Right cardiac atrium (tissue), 5 donors: ENCODE measurements around the gene PAX7. TPM values are rescaled to one million over a fixed set of nuclear protein-coding genes. Genes with fewer than 3 reads are reported as not detected.

Experiments
- ATAC-seq, 2 donors: fragments of 200-7000 bp; cut with Tn5 transposase; one replicate each; pipeline versions ENCODE4 v1.8.0 to v1.9.1; 2020; ENCODE audit warnings: moderate library complexity in 2 of 2, mild to moderate bottlenecking in 1 of 2
- DNase-seq, 3 donors: peaks; one replicate each; pipeline ENCODE4 v3.0.0-alpha.2; 2020
- H3K27ac ChIP-seq: one replicate; pipeline ENCODE4 v1.5.1; 2013; ENCODE audit warnings: mild to moderate bottlenecking, low read length, control low read depth, moderate library complexity
- H3K27me3 ChIP-seq: one replicate; pipeline ENCODE4 v1.6.1; 2013; ENCODE audit not compliant: control insufficient read depth, insufficient read depth
- H3K4me1 ChIP-seq: one replicate; pipeline ENCODE4 v1.6.1; 2013; ENCODE audit warnings: low read length; ENCODE audit not compliant: control insufficient read depth, insufficient read depth
- H3K4me3 ChIP-seq: one replicate; pipeline ENCODE4 v1.5.1; 2013; ENCODE audit warnings: low read length, control low read depth
- H3K9me3 ChIP-seq: one replicate; pipeline ENCODE4 v1.6.1; 2013; ENCODE audit warnings: low read length; ENCODE audit not compliant: control insufficient read depth
- WGBS: extraction: QIAGEN DNeasy Blood & Tissue Kit; methylation state at CpG from one replicate; pipeline ENCODE4 v1.1.7; 2013; 5-methylcytosine and 5-hydroxymethylcytosine counted together
- intact Hi-C, 4 donors: fragments of 100-400 bp; cut with DNase I; formaldehyde crosslinking; loops; one replicate each; pipeline versions ENCODE4 v1.11.0 to v1.14.0; 2022 to 2023
- polyA plus RNA-seq: library from polyadenylated mRNA; stranded (reverse); fragments of 200-250 nt; gene quantifications from one replicate; pipeline ENCODE4 v1.2.3, GENCODE V29; 2013
- total RNA-seq, 4 donors: library from RNA; stranded (reverse); fragmentation: NEBNext Ultra II Directional; extraction: Animal tissue kit (Norgen Biotek cat#: 25700); gene quantifications; one replicate each; pipeline ENCODE4 v1.2.1, GENCODE V29; 2021
- donor health status: healthy with polysubstance abuse.
- donor health status: DM: no; HTN: yes; CAD: no.
- donor health status: DM: no; HTN: no; CAD: no.
- donor health status: DM: no; HTN: yes; CAD: no; lungs with severe emphysema.
- donor health status: DM: yes; HTN: yes; CAD: no.

PAX7 gene
- total and polyA plus RNA-seq, 5 donors: not detected

- WGBS: under 1% methylated on average over 73 of the region's 73 CpGs
- ATAC-seq (no peak), DNase-seq (no peak)
- intact Hi-C loops: no loop called here
- no peaks in the 10 kb centered on the region for H3K27me3 ChIP-seq
- no peaks in the 10 kb centered on the region for H3K4me1 ChIP-seq
- no peak overlapping the region for H3K27ac ChIP-seq
- H3K4me3 ChIP-seq: no peak overlapping the region
- no peaks in the 10 kb centered on the region for H3K9me3 ChIP-seq
These were observed 12.7 kb downstream of the PAX7 start for GRCh38 chr1:18643154-18644012.

DNA sequence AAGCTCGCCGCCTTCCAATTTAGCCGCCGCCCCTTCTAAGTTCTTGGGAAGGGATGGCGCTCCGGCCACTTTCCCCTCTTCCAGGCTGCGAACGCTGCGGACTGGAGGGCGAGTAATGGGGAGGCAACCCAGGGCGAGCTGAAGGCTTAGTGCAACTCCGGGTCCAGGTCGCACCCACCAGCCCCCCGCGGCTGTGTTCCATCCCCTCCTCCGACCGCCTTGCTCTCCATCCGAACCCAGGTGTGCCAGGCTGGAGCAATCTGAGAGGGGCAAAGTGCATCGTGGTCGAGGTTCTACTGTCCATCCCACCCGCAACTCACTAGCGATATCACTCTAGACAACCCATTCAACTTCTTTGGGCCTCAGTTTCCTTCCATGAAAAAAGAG lies 13.4 kb downstream of the PAX7 start:
- DNase-seq: no peak
- Histone ChIP-seq H3K4me1 (no peaks in the 10 kb centered on the region), H3K4me3 (no peak overlapping the region), H3K27ac (no peak overlapping the region), H3K27me3 (no peaks in the 10 kb centered on the region), H3K9me3 (no peaks in the 10 kb centered on the region)
- ATAC-seq: no peak
- 3% methylated on average over 22 of the region's 22 CpGs for WGBS
- intact Hi-C loops: no loop called here

DNA sequence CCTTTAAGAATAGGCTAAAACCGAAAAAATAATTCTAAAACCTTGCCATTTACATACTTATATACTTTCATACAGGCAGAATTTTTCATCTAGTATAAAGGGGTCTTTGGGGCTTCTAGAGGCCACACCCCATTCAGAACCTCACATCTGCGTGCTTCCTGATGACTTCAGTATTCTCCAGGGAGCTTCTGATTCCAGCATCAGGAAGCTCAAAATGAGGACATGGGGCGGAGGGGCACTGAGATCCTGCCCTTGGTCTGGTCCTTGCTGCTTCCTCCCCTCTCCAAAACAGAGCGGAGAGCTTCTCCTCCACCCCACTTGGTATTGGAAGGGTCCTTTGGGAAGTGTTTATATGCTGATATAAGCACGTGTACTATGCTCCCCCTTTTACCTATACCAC lies 13.8 kb downstream of the PAX7 start:
- no peaks in the 10 kb centered on the region for H3K4me1 ChIP-seq
- DNase-seq (no peak), ATAC-seq (no peak)
- no peaks in the 10 kb centered on the region for H3K9me3 ChIP-seq
- H3K4me3 ChIP-seq: no peak overlapping the region
- 6% methylated on average over 5 of the region's 5 CpGs for WGBS
- H3K27me3 ChIP-seq: no peaks in the 10 kb centered on the region
- no peak overlapping the region for H3K27ac ChIP-seq
- intact Hi-C loops: no loop called here

- DNase-seq (no peak), ATAC-seq (no peak)
- no peaks in the 10 kb centered on the region for H3K27me3 ChIP-seq
- H3K4me3 ChIP-seq: no peak overlapping the region
- no peak overlapping the region for H3K27ac ChIP-seq
- H3K9me3 ChIP-seq: no peaks in the 10 kb centered on the region
- no peaks in the 10 kb centered on the region for H3K4me1 ChIP-seq
- intact Hi-C loops: no loop called here
- WGBS: 4% methylated on average over 46 of the region's 46 CpGs
These were observed 14.5 kb downstream of the PAX7 start for GRCh38 chr1:18644973-18645746.

DNA sequence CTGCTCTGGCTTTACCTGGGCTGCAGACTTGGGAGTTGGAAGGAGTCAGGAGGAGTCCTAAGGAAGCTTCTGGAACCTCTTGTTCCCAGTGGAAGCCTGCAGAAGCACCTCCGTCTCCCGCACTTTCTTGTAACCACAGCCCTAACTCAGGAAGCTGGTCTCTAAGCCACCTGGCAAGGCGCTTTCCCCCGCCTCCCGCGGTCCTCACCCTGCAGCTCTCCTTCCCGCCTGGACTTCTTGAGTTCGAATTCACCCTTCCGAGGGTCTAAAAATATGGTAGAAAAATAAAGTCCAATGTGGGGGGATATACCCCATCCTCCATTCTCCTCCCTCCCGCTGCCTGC lies 15.1 kb downstream of the PAX7 start:
- DNase-seq (no peak), ATAC-seq (no peak)
- intact Hi-C loops: no loop called here
- Histone ChIP-seq H3K4me3 (no peak overlapping the region), H3K4me1 (no peaks in the 10 kb centered on the region), H3K9me3 (no peaks in the 10 kb centered on the region), H3K27me3 (no peaks in the 10 kb centered on the region), H3K27ac (no peak overlapping the region)
- 10% methylated on average over 10 of the region's 10 CpGs for WGBS

DNA sequence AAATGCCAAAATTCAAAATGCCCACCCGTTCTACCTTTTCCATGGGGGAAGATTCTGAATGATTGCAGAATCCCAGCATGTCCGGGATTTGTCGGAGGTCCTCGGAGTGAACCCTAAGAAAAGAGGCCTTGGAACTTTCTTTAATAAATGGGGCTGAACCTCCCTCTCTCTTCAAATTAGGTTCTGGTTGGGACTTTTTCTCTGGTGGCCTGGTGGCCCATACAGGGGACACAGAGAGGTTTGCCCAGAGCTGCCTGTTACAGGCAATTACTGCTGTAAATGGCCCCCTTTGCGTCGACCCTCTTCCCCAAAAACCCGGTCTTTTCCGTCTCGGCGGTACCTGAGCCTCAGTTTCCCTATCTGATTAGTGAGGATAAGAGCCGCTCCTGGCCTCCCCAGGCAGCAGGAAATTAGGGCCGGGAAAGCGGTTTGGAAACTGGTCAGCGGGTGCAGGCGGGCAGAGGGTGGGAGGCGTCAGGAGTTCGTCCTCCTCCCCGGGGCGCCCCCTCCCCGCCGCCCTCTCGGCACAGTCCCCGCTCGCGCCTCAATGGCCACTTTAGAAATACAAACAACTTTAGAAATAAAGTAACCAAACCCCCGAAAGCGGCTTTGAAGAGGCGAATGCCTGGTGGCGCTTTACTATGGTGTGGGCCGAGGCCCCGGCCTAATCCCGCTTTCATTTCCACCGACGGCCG lies 15.6 kb downstream of the PAX7 start:
- no peak overlapping the region for H3K27ac ChIP-seq
- peak overlapping the region; percentile 38 for H3K4me3 ChIP-seq

DNA sequence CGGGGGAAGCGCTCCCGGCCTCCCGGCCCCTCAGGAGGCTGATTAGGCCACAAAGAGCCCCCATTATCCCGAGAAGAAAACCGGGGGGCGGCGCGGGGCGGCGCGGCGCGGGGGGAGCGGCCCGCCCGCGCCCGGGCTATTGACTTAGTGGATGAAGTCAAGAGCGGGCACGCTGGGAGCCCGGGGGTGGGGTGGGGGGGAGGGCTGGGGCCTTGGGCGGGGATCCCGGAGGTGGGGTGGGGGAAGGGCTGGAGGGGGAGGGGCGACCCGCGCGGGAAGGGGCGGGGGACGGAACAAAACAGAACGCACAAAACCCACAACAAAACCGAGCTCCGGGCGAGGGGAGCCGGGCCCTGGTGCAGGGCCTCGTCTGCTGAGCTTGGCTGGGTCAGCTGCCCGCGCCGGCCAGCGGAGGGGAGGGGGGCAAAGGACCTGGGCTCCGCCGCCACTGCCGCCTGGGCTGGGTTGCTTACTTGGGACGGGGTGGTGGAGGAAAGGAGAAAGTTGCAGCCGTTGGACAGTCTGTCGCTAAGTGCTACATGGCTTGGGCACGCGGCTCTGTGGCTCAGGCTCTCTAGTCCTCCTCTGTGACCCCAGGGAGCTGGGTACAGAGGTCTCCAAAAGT lies 16.3 kb downstream of the PAX7 start:
- 1% methylated on average over 48 of the region's 48 CpGs for WGBS
- no peaks in the 10 kb centered on the region for H3K27me3 ChIP-seq
- no peaks in the 10 kb centered on the region for H3K4me1 ChIP-seq
- no peak overlapping the region for H3K27ac ChIP-seq
- no peaks in the 10 kb centered on the region for H3K9me3 ChIP-seq
- ATAC-seq (no peak), DNase-seq (no peak)
- H3K4me3 ChIP-seq: peak overlapping the region; percentile 38
- intact Hi-C loops: no loop called here

More for the DNA sequence above, 15.6 kb downstream of the PAX7 start:
- DNase-seq: no peak
- no peak for ATAC-seq
- intact Hi-C loops: no loop called here
- H3K9me3 ChIP-seq: no peaks in the 10 kb centered on the region
- H3K4me1 ChIP-seq: no peaks in the 10 kb centered on the region
- WGBS: 3% methylated on average over 35 of the region's 35 CpGs
- no peaks in the 10 kb centered on the region for H3K27me3 ChIP-seq

DNA sequence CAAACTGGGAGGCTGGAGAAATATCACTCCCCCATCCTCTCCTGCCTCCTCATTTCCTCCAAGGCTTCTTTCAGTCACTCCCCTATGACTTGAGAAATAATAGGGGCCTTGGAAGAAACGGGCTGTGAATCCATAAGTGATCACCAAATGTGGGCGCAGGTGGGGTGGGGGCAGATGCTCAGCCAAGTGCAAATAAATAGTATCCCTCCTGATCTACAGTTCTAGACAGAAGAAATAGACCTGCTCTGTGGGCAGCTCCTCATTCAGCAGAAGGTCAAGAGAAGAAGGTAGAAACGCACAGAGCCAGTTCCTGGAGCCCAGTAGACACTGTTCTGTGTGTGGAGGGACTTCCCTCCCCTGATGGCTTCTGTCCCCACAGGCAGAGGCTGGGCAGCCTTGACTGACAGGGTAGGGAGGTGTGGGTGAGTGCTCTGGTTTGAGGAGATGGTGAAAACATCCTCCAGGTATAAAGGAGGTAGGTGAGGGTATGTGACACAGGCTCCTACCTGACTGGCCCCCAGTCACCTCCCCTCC lies 17.1 kb downstream of the PAX7 start:
- intact Hi-C loops: no loop called here

GRCh38 chr1:18649693-18650370 lies 19.2 kb downstream of the PAX7 start:
- DNase-seq (no peak), ATAC-seq (no peak)
- 51% methylated on average over 5 of the region's 5 CpGs for WGBS
- Histone ChIP-seq H3K9me3 (no peaks in the 10 kb centered on the region), H3K27ac (no peak overlapping the region), H3K27me3 (no peaks in the 10 kb centered on the region), H3K4me1 (no peaks in the 10 kb centered on the region), H3K4me3 (no peak overlapping the region)
- intact Hi-C loops: no loop called here

More for the DNA sequence above, 17.1 kb downstream of the PAX7 start:
- Histone ChIP-seq H3K27me3 (no peaks in the 10 kb centered on the region), H3K4me1 (no peaks in the 10 kb centered on the region), H3K9me3 (no peaks in the 10 kb centered on the region), H3K27ac (no peak overlapping the region), H3K4me3 (no peak overlapping the region)
- no peak for DNase-seq
- WGBS: 21% methylated on average over 3 of the region's 3 CpGs
- ATAC-seq: no peak

DNA sequence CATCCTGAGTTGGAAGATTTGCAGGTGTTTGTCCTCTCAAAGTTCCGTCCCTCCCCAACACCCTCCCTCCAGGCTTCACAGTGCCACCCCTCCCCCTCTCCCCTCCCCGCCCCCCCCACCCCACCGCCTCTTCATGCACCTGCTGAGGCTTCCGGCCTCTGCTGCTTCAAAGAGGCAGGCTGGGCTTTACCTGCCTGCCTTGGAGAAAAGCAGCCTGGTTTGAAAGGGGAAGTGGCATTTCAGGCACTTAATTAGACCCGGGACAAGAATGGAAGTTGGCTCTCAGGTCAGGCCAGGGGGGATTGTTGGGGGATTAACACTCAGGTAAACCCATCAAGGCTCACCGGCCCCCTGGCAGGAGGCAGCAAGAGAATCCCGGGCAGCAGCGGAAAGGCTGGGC lies 21.1 kb downstream of the PAX7 start:
- 14% methylated on average over 8 of the region's 8 CpGs for WGBS
- DNase-seq: no peak

More for the DNA sequence above, 21.1 kb downstream of the PAX7 start:
- Histone ChIP-seq H3K27me3 (no peaks in the 10 kb centered on the region), H3K4me3 (no peak overlapping the region), H3K27ac (no peak overlapping the region), H3K4me1 (no peaks in the 10 kb centered on the region), H3K9me3 (no peaks in the 10 kb centered on the region)
- intact Hi-C loops: no loop called here
- no peak for ATAC-seq
